OCI-LY1 (cell line): ENCODE results near the gene IFNE.

Experiments used
- H2AFZ ChIP-seq: fragments of 200-600 bp; sonication (generic), shearing (Covaris generic); 2 replicates; pipeline ENCODE4 v1.6.0; 2014; ENCODE audit warnings: antibody characterized with exemption, mild to moderate bottlenecking, low read length
- H3F3A ChIP-seq: fragments of 200-600 bp; sonication (generic), shearing (Covaris generic); 2 replicates; pipeline ENCODE4 v1.6.0; 2014; ENCODE audit warnings: mild to moderate bottlenecking, antibody characterized with exemption, low read length, moderate library complexity; ENCODE audit not compliant: insufficient read depth
- H3K27ac ChIP-seq: fragments of 200-600 bp; sonication (generic); 2 replicates; pipeline ENCODE4 v1.5.1; 2014; ENCODE audit warnings: low read length, mixed run types, mild to moderate bottlenecking, low read depth; ENCODE audit not compliant: poor library complexity, severe bottlenecking
- H3K27me3 ChIP-seq: fragments of 200-600 bp; sonication (generic); 2 replicates; pipeline ENCODE4 v1.6.0; 2014; ENCODE audit warnings: antibody characterized with exemption, mild to moderate bottlenecking, low read length, moderate library complexity; ENCODE audit not compliant: insufficient read depth
- H3K36me3 ChIP-seq: fragments of 200-600 bp; sonication (generic); 2 replicates; pipeline ENCODE4 v1.6.1; 2014; ENCODE audit warnings: mild to moderate bottlenecking, antibody characterized with exemption, low read length, moderate library complexity, mixed read lengths; ENCODE audit not compliant: insufficient read depth
- H3K4me1 ChIP-seq: fragments of 200-600 bp; sonication (generic); 2 replicates; pipeline ENCODE4 v1.5.1; 2014; ENCODE audit warnings: mild to moderate bottlenecking, low read length, moderate library complexity; ENCODE audit not compliant: insufficient read depth, severe bottlenecking
- H3K4me2 ChIP-seq: fragments of 200-600 bp; sonication (generic), shearing (Covaris generic); 2 replicates; pipeline ENCODE4 v1.6.1; 2014; ENCODE audit warnings: low read length
- H3K4me3 ChIP-seq: fragments of 200-600 bp; sonication (generic); 2 replicates; pipeline ENCODE4 v1.5.1; 2014; ENCODE audit warnings: low read length, low read depth, mild to moderate bottlenecking, mixed read lengths; ENCODE audit not compliant: poor library complexity, severe bottlenecking
- H3K79me2 ChIP-seq: fragments of 200-600 bp; shearing (Covaris generic); 2 replicates; pipeline ENCODE4 v1.6.1; 2016; ENCODE audit warnings: mixed run types, low read length, mixed read lengths; ENCODE audit not compliant: insufficient read depth
- H3K9ac ChIP-seq: fragments of 200-600 bp; sonication (generic), shearing (Covaris generic); 2 replicates; pipeline ENCODE4 v1.6.1; 2014; ENCODE audit warnings: mild to moderate bottlenecking, low read length, mixed read lengths
- H3K9me2 ChIP-seq: fragments of 200-600 bp; sonication (generic), shearing (Covaris generic); 2 replicates; pipeline ENCODE4 v1.6.1; 2014; ENCODE audit warnings: low read depth, mild to moderate bottlenecking, low read length, mixed read lengths
- H3K9me3 ChIP-seq: fragments of 200-600 bp; shearing (Covaris generic); 2 replicates; pipeline ENCODE4 v1.6.1; 2014; ENCODE audit warnings: low read length, mixed read lengths
- H4K20me1 ChIP-seq: fragments of 200-600 bp; sonication (generic), shearing (Covaris generic); 2 replicates; pipeline ENCODE4 v1.6.0; 2016; ENCODE audit warnings: mild to moderate bottlenecking, low read length; ENCODE audit not compliant: insufficient read depth
- CTCF ChIP-seq: fragments of 200-600 bp; sonication (generic), shearing (Covaris generic); IDR thresholded peaks from 2 replicates; pipeline ENCODE4 v1.5.1; 2017; ENCODE audit warnings: mild to moderate bottlenecking, antibody characterized with exemption, low read length, moderate library complexity, mixed read lengths
- EZH2 ChIP-seq: fragments of 200-600 bp; sonication (generic), shearing (Covaris generic); IDR thresholded peaks from 2 replicates; pipeline ENCODE4 v1.8.0; 2017; ENCODE audit warnings: borderline replicate concordance, mixed run types, mild to moderate bottlenecking, antibody characterized with exemption, low read length, moderate library complexity, mixed read lengths

IFNE gene

DNA sequence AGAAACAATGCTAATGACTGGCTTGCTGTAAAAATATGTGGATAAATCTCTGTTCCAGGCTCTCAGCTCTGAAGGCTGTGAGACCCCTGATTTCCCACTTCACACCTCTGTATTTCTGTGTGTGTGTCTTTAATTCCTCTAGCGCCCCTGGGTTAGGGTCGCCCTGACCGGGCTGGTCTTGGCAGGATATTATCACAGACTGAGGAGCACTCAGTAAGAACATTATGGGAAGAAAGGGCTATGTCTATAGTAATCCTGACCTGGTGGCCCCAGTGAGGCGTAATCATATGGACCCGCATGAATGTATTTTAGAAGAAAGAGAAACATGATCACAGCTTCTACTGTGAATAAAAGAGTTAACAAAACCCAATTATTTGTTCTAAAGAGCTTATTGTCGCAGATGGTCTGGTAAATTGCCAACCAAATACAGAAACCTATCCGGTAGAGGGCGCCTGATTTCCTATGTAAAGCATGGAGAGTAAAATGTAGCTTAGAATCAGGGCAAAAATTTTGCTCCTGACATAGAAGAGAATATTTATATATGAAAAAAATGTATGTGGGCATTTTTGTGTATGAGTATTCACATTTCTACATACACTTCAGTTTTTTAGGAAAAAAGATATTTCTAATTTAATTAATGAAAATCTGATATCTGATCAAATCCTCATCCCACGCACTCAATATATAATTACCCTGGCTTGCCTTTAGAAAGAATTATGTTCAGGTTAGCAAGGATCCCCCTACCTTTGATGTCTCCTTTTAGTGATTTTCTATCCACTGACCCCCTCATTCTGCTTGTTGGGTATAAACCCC is 47.7 kb downstream of the IFNE start:
- H4K20me1 ChIP-seq = no peaks in the 10 kb centered on the region
- no peak overlapping the region for H3K4me2 ChIP-seq
- no peaks in the 10 kb centered on the region for H3K79me2 ChIP-seq
- H3K9me2 ChIP-seq = no peaks in the 10 kb centered on the region
- H3K9me3 ChIP-seq = no peaks in the 10 kb centered on the region
- H3K9ac ChIP-seq = no peak overlapping the region
- no peaks in the 10 kb centered on the region for H3K27me3 ChIP-seq
- H3K36me3 ChIP-seq = no peaks in the 10 kb centered on the region
- TF ChIP-seq EZH2 (no peak), CTCF (peak; percentile 66)
- no peaks in the 10 kb centered on the region for H3K4me1 ChIP-seq
- no peak overlapping the region for H3K27ac ChIP-seq
- H3F3A ChIP-seq = no peaks in the 10 kb centered on the region
- no peak overlapping the region for H3K4me3 ChIP-seq
- no peak overlapping the region for H2AFZ ChIP-seq

DNA sequence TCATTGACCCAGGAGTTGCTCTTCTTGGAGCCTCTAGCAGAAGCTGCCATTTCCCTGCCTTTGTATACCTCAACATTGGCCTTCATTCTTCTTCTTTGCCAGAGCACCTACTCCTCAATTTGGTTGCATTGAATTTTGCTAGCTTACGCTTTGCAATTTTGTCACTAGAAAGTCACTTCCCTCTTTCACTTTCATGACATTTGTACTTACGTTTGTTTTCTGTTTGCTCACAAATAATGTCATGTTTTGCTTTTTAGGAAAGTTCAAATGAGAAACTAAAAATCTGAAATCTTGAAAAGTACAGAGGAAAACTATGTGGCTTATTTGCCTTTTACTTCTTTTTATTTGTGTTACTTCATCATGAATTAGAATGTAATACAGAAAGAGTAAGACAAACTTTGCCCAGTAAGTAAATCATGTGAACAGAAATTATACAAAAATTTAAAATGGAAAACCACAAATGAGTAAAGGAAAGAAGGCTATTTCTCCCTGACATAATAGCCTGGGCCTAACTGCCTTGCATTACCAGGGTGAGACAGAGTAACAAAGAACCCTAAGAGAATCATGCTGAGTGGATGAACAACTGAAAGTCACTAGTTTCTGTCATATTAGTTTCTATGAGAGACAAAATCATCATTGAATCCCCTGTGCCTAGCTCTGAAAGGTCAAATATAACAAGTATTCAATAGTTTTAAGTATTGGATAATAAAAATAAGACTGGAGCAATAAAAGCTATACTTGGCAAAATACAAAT is 49.3 kb downstream of the IFNE start:
- no peak overlapping the region for H3K4me3 ChIP-seq
- H3K36me3 ChIP-seq = no peaks in the 10 kb centered on the region
- H3K27ac ChIP-seq = no peak overlapping the region
- no peaks in the 10 kb centered on the region for H3F3A ChIP-seq
- H4K20me1 ChIP-seq = no peaks in the 10 kb centered on the region
- H3K9me3 ChIP-seq = no peaks in the 10 kb centered on the region
- no peaks in the 10 kb centered on the region for H3K9me2 ChIP-seq
- no peak overlapping the region for H3K4me2 ChIP-seq
- H3K9ac ChIP-seq = no peak overlapping the region
- TF ChIP-seq EZH2 = no peak
- no peak for TF ChIP-seq CTCF
- no peaks in the 10 kb centered on the region for H3K79me2 ChIP-seq
- no peak overlapping the region for H2AFZ ChIP-seq
- H3K27me3 ChIP-seq = no peaks in the 10 kb centered on the region
- no peaks in the 10 kb centered on the region for H3K4me1 ChIP-seq
